ENCODE results near the gene EPHA4. TPM values are rescaled to one million over a fixed set of nuclear protein-coding genes. Genes with fewer than 3 reads are reported as not detected.

The EPHA4 gene
- polyA plus RNA-seq, 1 of the 3 experiments (the other 2 are of a cell fraction): 0.90 TPM

DNA sequence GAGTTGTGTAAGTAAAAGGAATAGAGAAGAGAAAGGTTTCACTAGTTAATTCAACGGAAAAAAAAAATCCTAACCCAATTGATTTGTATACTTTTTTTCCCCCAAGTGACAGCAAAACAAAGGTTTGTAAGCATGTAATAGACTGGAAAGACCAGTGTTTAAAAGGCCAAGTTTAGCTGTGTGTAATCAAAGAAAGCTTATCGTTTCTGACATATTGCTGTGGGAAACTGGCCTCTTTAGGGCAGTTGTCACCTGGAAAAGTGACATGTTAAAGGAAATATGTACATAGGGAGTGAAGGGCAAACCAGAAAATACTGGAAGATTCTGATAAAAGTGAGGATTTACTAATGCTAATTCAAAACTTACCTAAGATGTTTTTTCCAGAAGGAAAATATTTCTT is 45.9 kb upstream of the EPHA4 start:
- Histone ChIP-seq H3K4me2 (no peak overlapping the region), H2AFZ (ENCODE audit: low read depth) (no peak overlapping the region), H4K20me1 (ENCODE audit: insufficient read depth) (no peaks in the 10 kb centered on the region), H3K27me3 (ENCODE audit: insufficient read depth) (no peaks in the 10 kb centered on the region), H3K9ac (no peak overlapping the region), H3K9me3 (no peaks in the 10 kb centered on the region), H3K36me3 (replicated peaks in 1 of 2; ENCODE audit: control insufficient read depth in 1 of 2, insufficient read depth in 2 of 2, low read length in 1 of 2) (no peaks in the 10 kb centered on the region), H3F3A (replicated peaks; ENCODE audit: insufficient read depth) (no peaks in the 10 kb centered on the region), H3K27ac (ENCODE audit: low read depth in 2 of 2, low read length in 1 of 2) (no peak overlapping the region), H3K9me2 (no peaks in the 10 kb centered on the region), H3K79me2 (ENCODE audit: insufficient read depth) (no peaks in the 10 kb centered on the region), H3K4me3 (ENCODE audit: low read depth in 2 of 2, low read length in 1 of 2) (no peak overlapping the region), H3K4me1 (ENCODE audit: control insufficient read depth in 1 of 2, insufficient read depth in 2 of 2, low read depth in 1 of 2, low read length in 1 of 2) (no peaks in the 10 kb centered on the region)
- CTCF ChIA-PET: no interaction called here
- no peak for TF ChIP-seq RXRA (IDR thresholded peaks at IDR 0.05; ENCODE audit: borderline replicate concordance, low read depth)
- no peak for TF ChIP-seq TCF12 (IDR thresholded peaks at IDR 0.05)
- no peak for TF ChIP-seq EP300 (IDR thresholded peaks at IDR 0.05; ENCODE audit: borderline replicate concordance in 1 of 2, low read depth in 1 of 2, low read length in 1 of 2)
- TF ChIP-seq JUND (IDR thresholded peaks at IDR 0.05): no peak
- TF ChIP-seq CHD2 (IDR thresholded peaks at IDR 0.05; ENCODE audit: low read length, partially characterized antibody): no peak
- TF ChIP-seq, protein P1, sequence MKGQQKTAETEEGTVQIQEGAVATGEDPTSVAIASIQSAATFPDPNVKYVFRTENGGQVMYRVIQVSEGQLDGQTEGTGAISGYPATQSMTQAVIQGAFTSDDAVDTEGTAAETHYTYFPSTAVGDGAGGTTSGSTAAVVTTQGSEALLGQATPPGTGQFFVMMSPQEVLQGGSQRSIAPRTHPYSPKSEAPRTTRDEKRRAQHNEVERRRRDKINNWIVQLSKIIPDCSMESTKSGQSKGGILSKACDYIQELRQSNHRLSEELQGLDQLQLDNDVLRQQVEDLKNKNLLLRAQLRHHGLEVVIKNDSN (IDR thresholded peaks at IDR 0.05; ENCODE audit: borderline replicate concordance, low read depth): no peak
- no peak for TF ChIP-seq RFX5 (IDR thresholded peaks at IDR 0.05; ENCODE audit: low read length)
- no peak for TF ChIP-seq TAF1 (IDR thresholded peaks at IDR 0.05; ENCODE audit: borderline replicate concordance, low read depth, low read length)
- TF ChIP-seq SIN3A (IDR thresholded peaks at IDR 0.05; ENCODE audit: borderline replicate concordance, low read depth, low read length): no peak
- TF ChIP-seq, protein P2, sequence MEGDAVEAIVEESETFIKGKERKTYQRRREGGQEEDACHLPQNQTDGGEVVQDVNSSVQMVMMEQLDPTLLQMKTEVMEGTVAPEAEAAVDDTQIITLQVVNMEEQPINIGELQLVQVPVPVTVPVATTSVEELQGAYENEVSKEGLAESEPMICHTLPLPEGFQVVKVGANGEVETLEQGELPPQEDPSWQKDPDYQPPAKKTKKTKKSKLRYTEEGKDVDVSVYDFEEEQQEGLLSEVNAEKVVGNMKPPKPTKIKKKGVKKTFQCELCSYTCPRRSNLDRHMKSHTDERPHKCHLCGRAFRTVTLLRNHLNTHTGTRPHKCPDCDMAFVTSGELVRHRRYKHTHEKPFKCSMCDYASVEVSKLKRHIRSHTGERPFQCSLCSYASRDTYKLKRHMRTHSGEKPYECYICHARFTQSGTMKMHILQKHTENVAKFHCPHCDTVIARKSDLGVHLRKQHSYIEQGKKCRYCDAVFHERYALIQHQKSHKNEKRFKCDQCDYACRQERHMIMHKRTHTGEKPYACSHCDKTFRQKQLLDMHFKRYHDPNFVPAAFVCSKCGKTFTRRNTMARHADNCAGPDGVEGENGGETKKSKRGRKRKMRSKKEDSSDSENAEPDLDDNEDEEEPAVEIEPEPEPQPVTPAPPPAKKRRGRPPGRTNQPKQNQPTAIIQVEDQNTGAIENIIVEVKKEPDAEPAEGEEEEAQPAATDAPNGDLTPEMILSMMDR (IDR thresholded peaks at IDR 0.05): no peak
- TF ChIP-seq, protein P3, sequence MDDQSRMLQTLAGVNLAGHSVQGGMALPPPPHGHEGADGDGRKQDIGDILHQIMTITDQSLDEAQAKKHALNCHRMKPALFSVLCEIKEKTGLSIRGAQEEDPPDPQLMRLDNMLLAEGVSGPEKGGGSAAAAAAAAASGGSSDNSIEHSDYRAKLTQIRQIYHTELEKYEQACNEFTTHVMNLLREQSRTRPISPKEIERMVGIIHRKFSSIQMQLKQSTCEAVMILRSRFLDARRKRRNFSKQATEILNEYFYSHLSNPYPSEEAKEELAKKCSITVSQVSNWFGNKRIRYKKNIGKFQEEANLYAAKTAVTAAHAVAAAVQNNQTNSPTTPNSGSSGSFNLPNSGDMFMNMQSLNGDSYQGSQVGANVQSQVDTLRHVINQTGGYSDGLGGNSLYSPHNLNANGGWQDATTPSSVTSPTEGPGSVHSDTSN (IDR thresholded peaks at IDR 0.05): no peak
- TF ChIP-seq FOSL2 (IDR thresholded peaks at IDR 0.05; ENCODE audit: borderline replicate concordance, low read depth): no peak
- no peak for TF ChIP-seq ELF1 (IDR thresholded peaks at IDR 0.05)
- no peak for TF ChIP-seq RAD21 (IDR thresholded peaks at IDR 0.05; ENCODE audit: low read length)
- TF ChIP-seq EZH2phosphoT487 (IDR thresholded peaks at IDR 0.05; ENCODE audit: borderline replicate concordance, low read depth): no peak
- TF ChIP-seq, protein P4, sequence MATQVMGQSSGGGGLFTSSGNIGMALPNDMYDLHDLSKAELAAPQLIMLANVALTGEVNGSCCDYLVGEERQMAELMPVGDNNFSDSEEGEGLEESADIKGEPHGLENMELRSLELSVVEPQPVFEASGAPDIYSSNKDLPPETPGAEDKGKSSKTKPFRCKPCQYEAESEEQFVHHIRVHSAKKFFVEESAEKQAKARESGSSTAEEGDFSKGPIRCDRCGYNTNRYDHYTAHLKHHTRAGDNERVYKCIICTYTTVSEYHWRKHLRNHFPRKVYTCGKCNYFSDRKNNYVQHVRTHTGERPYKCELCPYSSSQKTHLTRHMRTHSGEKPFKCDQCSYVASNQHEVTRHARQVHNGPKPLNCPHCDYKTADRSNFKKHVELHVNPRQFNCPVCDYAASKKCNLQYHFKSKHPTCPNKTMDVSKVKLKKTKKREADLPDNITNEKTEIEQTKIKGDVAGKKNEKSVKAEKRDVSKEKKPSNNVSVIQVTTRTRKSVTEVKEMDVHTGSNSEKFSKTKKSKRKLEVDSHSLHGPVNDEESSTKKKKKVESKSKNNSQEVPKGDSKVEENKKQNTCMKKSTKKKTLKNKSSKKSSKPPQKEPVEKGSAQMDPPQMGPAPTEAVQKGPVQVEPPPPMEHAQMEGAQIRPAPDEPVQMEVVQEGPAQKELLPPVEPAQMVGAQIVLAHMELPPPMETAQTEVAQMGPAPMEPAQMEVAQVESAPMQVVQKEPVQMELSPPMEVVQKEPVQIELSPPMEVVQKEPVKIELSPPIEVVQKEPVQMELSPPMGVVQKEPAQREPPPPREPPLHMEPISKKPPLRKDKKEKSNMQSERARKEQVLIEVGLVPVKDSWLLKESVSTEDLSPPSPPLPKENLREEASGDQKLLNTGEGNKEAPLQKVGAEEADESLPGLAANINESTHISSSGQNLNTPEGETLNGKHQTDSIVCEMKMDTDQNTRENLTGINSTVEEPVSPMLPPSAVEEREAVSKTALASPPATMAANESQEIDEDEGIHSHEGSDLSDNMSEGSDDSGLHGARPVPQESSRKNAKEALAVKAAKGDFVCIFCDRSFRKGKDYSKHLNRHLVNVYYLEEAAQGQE (IDR thresholded peaks at IDR 0.05; ENCODE audit: low read depth, low read length): no peak
- TF ChIP-seq RCOR1 (IDR thresholded peaks at IDR 0.05; ENCODE audit: low read length): no peak
- TF ChIP-seq GATA2 (CRISPR knock-in tag; IDR thresholded peaks at IDR 0.05): no peak
- POLR2A ChIA-PET: no interaction called here
- DNase-seq: no peak
- 19% methylated on average over 2 of the region's 2 CpGs for WGBS (ENCODE audit: low lambda C conversion rate)
